Muscle of leg (tissue), 16 donors: ENCODE results near the gene OR51A4. TPM values are rescaled to one million over a fixed set of nuclear protein-coding genes. Genes with fewer than 3 reads are reported as not detected.

Experiments used
- DNase-seq: peaks from one replicate; pipeline ENCODE4 v3.0.0; 2013
- H3K27ac ChIP-seq: one replicate; pipeline ENCODE4 v1.5.1; 2013; ENCODE audit warnings: mild to moderate bottlenecking, low read length, control low read depth
- H3K27me3 ChIP-seq: one replicate; pipeline ENCODE4 v1.6.1; 2013; ENCODE audit warnings: low read length; ENCODE audit not compliant: control insufficient read depth, insufficient read depth
- H3K36me3 ChIP-seq: one replicate; pipeline ENCODE4 v1.6.1; 2013; ENCODE audit warnings: low read length; ENCODE audit not compliant: control insufficient read depth, insufficient read depth
- H3K4me1 ChIP-seq: one replicate; pipeline ENCODE4 v1.6.1; 2013; ENCODE audit warnings: low read length; ENCODE audit not compliant: control insufficient read depth, insufficient read depth
- H3K4me3 ChIP-seq: one replicate; pipeline ENCODE4 v1.5.1; 2013; ENCODE audit warnings: low read length, control low read depth
- H3K9me3 ChIP-seq: replicated peaks from 2 replicates; pipeline ENCODE4 v1.6.1; 2013; ENCODE audit warnings: low read depth, low read length; ENCODE audit not compliant: control insufficient read depth
- WGBS: methylation state at CpG from one replicate; pipeline ENCODE4 v1.1.5; 2013; ENCODE audit warnings: missing lambda C conversion rate; ENCODE audit not compliant: insufficient coverage; 5-methylcytosine and 5-hydroxymethylcytosine counted together
- long read RNA-seq, 11 donors: transcript quantifications; one replicate each; lab custom pipeline, GENCODE V29; 2026
- polyA plus RNA-seq, 8 donors: library from polyadenylated mRNA; unstranded; fragments of 120-200 nt; gene quantifications; one replicate each; pipeline versions ENCODE4 v1.2.1 to v1.2.3, GENCODE V29; 2013; ENCODE audit warnings: inconsistent platforms in 1 of 8, low replicate concordance in 1 of 8; ENCODE audit not compliant: insufficient read length in 8 of 8, insufficient read depth in 1 of 8
- total RNA-seq: library from RNA; stranded (reverse); fragments of 120-200 nt; gene quantifications from one replicate; pipeline ENCODE4 v1.2.4, GENCODE V29; 2013

Gene OR51A4, protein sequence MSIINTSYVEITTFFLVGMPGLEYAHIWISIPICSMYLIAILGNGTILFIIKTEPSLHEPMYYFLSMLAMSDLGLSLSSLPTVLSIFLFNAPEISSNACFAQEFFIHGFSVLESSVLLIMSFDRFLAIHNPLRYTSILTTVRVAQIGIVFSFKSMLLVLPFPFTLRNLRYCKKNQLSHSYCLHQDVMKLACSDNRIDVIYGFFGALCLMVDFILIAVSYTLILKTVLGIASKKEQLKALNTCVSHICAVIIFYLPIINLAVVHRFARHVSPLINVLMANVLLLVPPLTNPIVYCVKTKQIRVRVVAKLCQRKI
- total RNA-seq (0.04 TPM), polyA plus RNA-seq (not detected)
- long read RNA-seq, donor 1: 0 reads
- long read RNA-seq, donor 2: 0 reads
- long read RNA-seq, donor 3: 0 reads
- long read RNA-seq, donor 4: 0 reads
- long read RNA-seq, donor 5: 0 reads
- long read RNA-seq, donor 6: 0 reads
- long read RNA-seq, donor 7: 0 reads
- long read RNA-seq, donor 8: 0 reads
- long read RNA-seq, donor 9: 0 reads
- long read RNA-seq, donor 10: 0 reads
- long read RNA-seq, donor 11: 0 reads

DNA sequence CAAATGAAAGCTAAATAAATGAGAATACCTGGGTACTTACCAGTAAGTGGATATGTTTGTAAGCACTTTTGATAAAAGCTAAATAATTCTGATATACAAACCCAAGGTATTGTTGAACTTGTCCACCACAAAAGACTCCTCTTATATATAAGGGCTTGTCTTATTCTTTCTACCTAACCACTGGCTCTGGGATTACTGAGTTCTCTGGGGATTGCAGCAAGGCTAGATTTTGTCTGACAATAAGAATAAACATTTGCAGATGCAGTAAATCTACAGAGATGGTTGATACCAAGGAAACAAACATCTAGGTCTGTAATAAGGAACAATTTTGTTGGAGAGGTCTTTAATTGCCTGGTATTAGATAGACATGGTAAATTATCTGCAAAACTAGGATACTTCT, at the start of gene OR51A4:
TSS of gene OR51A4 (minus strand) at position 101 of the 400 bp plus-strand sequence. CDS start 505 bp downstream, outside the sequence.
- DNase-seq: no peak
- H3K4me3 ChIP-seq: no peak within 1 kb of the TSS
- no peaks in the 10 kb centered on the region for H3K27me3 ChIP-seq
- H3K9me3 ChIP-seq: no peaks in the 10 kb centered on the region
- H3K27ac ChIP-seq: no peak within 1 kb of the TSS
- H3K36me3 ChIP-seq: no peaks in the 10 kb centered on the region
- no peaks in the 10 kb centered on the region for H3K4me1 ChIP-seq

DNA sequence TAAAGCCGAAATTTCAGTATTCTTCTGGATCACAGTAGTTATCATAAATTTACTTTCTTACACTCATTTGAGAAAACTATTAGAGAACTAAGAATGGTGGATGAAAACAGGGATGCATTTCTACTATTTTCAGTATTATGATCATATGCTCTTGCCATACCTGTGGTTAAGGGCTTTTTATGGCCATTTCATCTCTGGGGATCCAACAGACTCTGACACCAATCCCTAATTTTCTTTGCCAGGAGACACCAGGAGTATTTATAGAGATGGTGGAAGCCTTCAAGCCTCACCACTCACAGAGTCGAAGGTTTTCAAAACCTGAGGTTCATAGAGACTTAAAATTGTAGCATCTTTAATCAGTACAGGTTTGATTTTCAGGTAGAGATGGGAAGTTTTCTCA, 47.1 kb upstream of the OR51A4 start, which contains the start of gene OR51L1:
TSS of gene OR51L1 (plus strand) at position 301 of the 400 bp plus-strand sequence. CDS start 4,132 bp downstream, outside the sequence.
- no peaks in the 10 kb centered on the region for H3K27me3 ChIP-seq
- no peaks in the 10 kb centered on the region for H3K4me1 ChIP-seq
- H3K9me3 ChIP-seq: no peaks in the 10 kb centered on the region
- WGBS: no CpG with 5 or more reads among the region's 2 CpGs
- DNase-seq: no peak
- H3K4me3 ChIP-seq: no peak within 1 kb of the TSS
- H3K36me3 ChIP-seq: no peaks in the 10 kb centered on the region
- no peak within 1 kb of the TSS for H3K27ac ChIP-seq

DNA sequence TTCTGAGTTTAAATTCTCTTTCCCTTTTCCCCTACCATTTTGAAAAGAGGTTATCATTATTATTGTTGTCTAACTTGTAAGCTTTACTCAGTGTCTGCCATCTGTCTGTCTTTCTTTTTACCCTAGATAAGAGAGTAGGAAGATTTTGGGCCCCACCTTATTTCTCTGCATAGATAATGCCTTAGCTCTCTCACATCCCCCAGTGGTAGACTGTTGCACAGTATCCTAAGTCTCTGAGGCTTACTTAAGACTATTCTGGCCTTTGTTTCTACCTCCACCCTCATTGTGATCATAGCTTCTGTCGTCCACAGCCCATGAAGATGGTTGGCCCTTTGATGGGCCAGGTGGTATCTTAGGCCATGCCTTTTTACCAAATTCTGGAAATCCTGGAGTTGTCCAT, 43.7 kb upstream of the OR51A4 start:
- WGBS: no CpG with 5 or more reads among the region's 1 CpG

DNA sequence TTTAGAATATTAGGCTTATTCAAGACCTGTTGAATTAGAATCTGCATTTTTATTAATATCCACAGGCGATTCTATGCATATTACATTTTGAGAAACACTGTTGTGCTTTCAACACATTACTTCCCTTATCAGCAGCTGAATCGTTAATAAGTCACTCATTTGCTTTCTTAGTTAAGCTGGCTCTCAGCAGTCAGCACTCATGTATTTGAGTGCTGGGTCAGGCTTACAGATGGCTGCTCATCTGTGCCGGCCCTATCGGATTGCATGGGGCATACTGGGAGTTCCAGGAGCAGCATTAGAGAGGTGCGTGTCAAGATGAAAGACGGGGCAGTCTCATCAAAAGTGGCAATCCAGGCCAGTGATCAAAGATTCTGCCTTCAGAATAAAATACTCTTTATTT, 36.4 kb upstream of the OR51A4 start:
- Histone ChIP-seq H3K27ac (no peak overlapping the region), H3K9me3 (no peaks in the 10 kb centered on the region), H3K27me3 (no peaks in the 10 kb centered on the region), H3K4me1 (no peaks in the 10 kb centered on the region), H3K4me3 (no peak overlapping the region), H3K36me3 (no peaks in the 10 kb centered on the region)
- no peak for DNase-seq
- WGBS: 74% methylated on average over 4 of the region's 6 CpGs

More for the DNA sequence above, 43.7 kb upstream of the OR51A4 start:
- peak; percentile 9 for DNase-seq
- Histone ChIP-seq H3K9me3 (no peaks in the 10 kb centered on the region), H3K27ac (no peak overlapping the region), H3K4me1 (no peaks in the 10 kb centered on the region), H3K36me3 (no peaks in the 10 kb centered on the region), H3K4me3 (no peak overlapping the region), H3K27me3 (no peaks in the 10 kb centered on the region)

DNA sequence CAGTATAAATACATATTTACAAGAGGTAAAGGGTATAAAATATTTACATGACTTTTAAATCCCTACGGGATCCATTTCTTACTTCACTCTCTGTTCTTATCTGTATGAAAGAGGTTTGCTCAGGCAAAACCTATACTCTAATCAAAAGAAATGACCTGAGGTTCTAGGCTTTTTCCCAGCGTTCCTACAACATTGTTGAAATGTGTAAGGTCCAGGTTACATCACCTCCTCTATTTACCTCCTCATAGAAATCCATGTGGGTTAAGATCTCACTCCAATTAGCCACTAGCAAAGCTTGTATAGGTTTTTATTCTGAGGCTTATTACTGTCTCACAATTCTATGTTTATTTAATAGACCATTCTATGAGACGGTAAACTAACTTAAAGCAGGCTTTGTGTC, 35.3 kb upstream of the OR51A4 start:
- DNase-seq: no peak
- Histone ChIP-seq H3K36me3 (no peaks in the 10 kb centered on the region), H3K27me3 (no peaks in the 10 kb centered on the region), H3K27ac (no peak overlapping the region), H3K4me1 (no peaks in the 10 kb centered on the region), H3K9me3 (no peaks in the 10 kb centered on the region), H3K4me3 (no peak overlapping the region)
- WGBS: no CpG with 5 or more reads among the region's 3 CpGs

DNA sequence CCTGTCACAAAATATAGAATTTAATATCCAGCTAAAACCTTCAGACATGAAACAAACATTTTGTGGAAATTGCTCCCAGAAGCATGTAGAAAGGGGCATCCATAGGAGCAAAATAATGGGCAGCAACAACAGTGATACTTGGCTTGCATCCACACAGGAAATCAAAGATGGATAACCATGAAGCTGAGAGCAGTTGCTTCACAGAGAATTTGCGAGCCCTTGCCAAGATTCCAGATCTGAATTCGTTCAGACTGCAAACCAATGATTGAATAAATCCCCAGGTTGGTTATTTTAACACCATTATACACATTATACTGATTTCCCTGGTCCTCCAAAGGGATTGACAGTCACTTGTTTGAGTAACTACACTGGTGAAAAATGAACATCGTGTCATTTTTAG, 31.6 kb upstream of the OR51A4 start:
- peak; percentile 82 for DNase-seq
- Histone ChIP-seq H3K27me3 (no peaks in the 10 kb centered on the region), H3K4me3 (no peak overlapping the region), H3K36me3 (no peaks in the 10 kb centered on the region), H3K4me1 (no peaks in the 10 kb centered on the region), H3K9me3 (no peaks in the 10 kb centered on the region), H3K27ac (no peak overlapping the region)
- WGBS: 0% methylated on average over 2 of the region's 3 CpGs

DNA sequence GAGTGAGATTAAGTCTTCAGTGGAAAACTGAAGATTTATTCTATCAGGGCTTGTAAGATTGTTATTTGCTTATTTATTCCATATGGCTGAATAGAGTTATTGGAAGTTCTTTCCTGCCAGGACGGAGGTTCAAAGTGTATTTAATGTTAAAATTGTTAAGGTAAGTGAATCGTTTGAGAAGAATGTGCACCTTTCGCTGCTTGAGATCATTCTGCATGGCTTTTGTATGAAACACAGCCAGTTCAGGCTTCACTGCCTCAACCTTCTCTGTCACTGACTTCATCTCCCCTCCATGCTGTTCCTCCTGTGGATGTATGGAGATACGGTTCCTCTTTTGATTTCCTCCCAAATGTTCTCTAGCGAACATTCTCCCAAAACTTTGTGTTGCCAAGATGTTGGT, 28.0 kb upstream of the OR51A4 start:
- DNase-seq: no peak
- Histone ChIP-seq H3K27ac (no peak overlapping the region), H3K36me3 (no peaks in the 10 kb centered on the region), H3K4me1 (no peaks in the 10 kb centered on the region), H3K4me3 (no peak overlapping the region), H3K27me3 (no peaks in the 10 kb centered on the region), H3K9me3 (no peaks in the 10 kb centered on the region)
- WGBS: no CpG with 5 or more reads among the region's 5 CpGs

DNA sequence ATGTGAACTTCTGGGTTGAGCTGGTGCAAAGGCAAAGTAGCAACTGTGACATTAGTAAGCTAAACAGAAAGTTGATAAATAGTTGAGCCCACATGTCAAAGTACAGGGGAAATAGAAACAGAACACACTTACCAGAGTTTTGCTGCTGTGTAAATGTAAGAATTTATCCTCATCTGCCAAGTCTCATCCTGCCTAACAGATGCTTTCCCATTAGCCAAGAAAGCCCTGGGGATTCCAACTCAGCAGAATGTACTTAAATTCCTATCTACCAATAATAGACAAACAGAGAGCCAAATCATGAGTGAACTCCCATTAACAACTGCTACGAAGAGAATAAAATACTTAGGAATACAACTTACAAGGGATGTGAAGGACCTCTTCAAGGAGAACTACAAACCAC, 15.4 kb upstream of the OR51A4 start:
- Histone ChIP-seq H3K27me3 (no peaks in the 10 kb centered on the region), H3K4me1 (no peaks in the 10 kb centered on the region), H3K9me3 (peaks cover 3% of the 10 kb centered on the region), H3K27ac (no peak overlapping the region), H3K4me3 (no peak overlapping the region), H3K36me3 (no peaks in the 10 kb centered on the region)
- DNase-seq: peak; percentile 92
- WGBS: no CpG with 5 or more reads among the region's 1 CpG

DNA sequence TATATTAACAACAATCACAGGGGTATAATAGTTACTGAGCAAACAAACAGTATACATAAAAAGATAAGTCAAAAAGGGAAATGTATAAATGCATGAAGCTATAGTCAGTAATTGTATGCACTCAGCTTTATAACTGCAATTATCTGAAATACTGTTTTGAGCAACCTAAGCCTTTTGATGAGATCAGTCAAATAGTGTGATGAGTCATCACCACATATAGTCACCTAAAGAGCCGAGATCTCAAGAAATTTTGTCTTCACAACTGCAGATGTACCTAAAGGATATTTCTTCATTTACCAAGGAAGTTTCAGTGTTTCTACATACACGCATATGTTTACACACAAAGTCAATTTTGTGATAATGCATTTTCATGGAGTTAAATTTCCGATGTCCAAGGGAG, 13.5 kb upstream of the OR51A4 start:
- peaks cover 3% of the 10 kb centered on the region for H3K9me3 ChIP-seq
- no peaks in the 10 kb centered on the region for H3K4me1 ChIP-seq
- no peak overlapping the region for H3K27ac ChIP-seq
- 100% methylated on average over 1 of the region's 3 CpGs for WGBS
- H3K36me3 ChIP-seq: no peaks in the 10 kb centered on the region
- no peaks in the 10 kb centered on the region for H3K27me3 ChIP-seq
- DNase-seq: no peak
- H3K4me3 ChIP-seq: no peak overlapping the region

DNA sequence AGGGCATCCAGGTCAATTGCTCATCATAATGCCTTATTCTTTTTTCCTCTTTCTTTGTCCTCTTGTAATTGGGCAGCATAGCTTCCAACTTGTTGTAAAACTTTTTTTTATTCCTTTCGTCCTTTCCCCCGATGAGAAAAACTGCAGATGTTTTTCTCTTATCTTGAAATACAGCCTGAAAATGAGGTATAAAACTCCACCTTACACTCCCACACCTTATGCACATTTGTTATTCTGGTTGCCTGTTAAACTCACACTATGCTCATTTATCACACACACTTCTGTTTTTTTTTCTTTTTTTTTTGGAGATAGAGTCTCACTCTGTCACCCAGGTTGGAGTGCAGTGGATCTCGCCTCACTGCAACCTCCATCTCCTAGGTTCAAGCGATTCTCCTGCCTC, 10.0 kb upstream of the OR51A4 start:
- 83% methylated on average over 2 of the region's 4 CpGs for WGBS
- H3K27ac ChIP-seq: no peak overlapping the region
- H3K36me3 ChIP-seq: no peaks in the 10 kb centered on the region
- no peak for DNase-seq
- H3K4me3 ChIP-seq: no peak overlapping the region
- no peaks in the 10 kb centered on the region for H3K9me3 ChIP-seq
- no peaks in the 10 kb centered on the region for H3K4me1 ChIP-seq
- H3K27me3 ChIP-seq: no peaks in the 10 kb centered on the region
